ENCODE results near the gene PPP1R10.

- TF ChIP-seq POLR2A (IDR thresholded peaks at IDR 0.05) (no peak), CTCF (IDR thresholded peaks at IDR 0.05 in 4 of 5, conservative IDR thresholded peaks at IDR 0.05 in 1 of 5) (no peak)
These were observed 38.7 kb upstream of the PPP1R10 start for GRCh38 chr6:30655743-30656094.

All from gastrocnemius medialis (tissue), 4 donors.